Ishikawa (cell line): ENCODE results near the gene PRKCSH.

ENCODE experiments used
- CEBPB ChIP-seq: IDR thresholded peaks from 2 replicates; pipeline ENCODE4 v1.6.1; 2012
- EGR1 ChIP-seq: IDR thresholded peaks from 2 replicates; pipeline ENCODE4 v1.6.1; 2012
- EP300 ChIP-seq: IDR thresholded peaks from 2 replicates; pipeline ENCODE4 v1.6.1; 2012; ENCODE audit warnings: borderline replicate concordance
- FOXM1 ChIP-seq: IDR thresholded peaks from 2 replicates; pipeline ENCODE4 v1.6.1; 2012; ENCODE audit warnings: low read depth, borderline replicate concordance
- MAX ChIP-seq: IDR thresholded peaks from 2 replicates; pipeline ENCODE4 v1.6.1; 2012
- NFIC ChIP-seq: IDR thresholded peaks from 2 replicates; pipeline ENCODE4 v1.6.1; 2012
- RAD21 ChIP-seq: IDR thresholded peaks from 2 replicates; pipeline ENCODE4 v1.6.1; 2012; ENCODE audit warnings: low read depth
- REST ChIP-seq: IDR thresholded peaks from 2 replicates; pipeline ENCODE4 v1.6.1; 2012; ENCODE audit warnings: low read depth, mild to moderate bottlenecking
- TAF1 ChIP-seq: IDR thresholded peaks from 2 replicates; pipeline ENCODE4 v1.6.1; 2012; ENCODE audit warnings: low read depth, mild to moderate bottlenecking
- TCF12 ChIP-seq: IDR thresholded peaks from 2 replicates; pipeline ENCODE4 v1.6.1; 2012; ENCODE audit warnings: low read depth
- YY1 ChIP-seq: IDR thresholded peaks from 2 replicates; pipeline ENCODE4 v1.6.1; 2012; ENCODE audit warnings: low read depth
- ZBTB7A ChIP-seq: IDR thresholded peaks from 2 replicates; pipeline ENCODE4 v1.6.1; 2012; ENCODE audit warnings: low read depth

GRCh38 chr19:11499220-11499726 lies 63.8 kb downstream of the PRKCSH start:
- TF ChIP-seq TAF1 (no peak), NFIC (no peak), EP300 (no peak), FOXM1 (no peak), MAX (no peak), REST (no peak), CEBPB (no peak), RAD21 (no peak), YY1 (no peak), ZBTB7A (no peak), EGR1 (no peak), TCF12 (no peak)
